IPS DF 19.7 (cell line): ENCODE results near the gene AMZ1.

Experiments
- DNase-seq: peaks from one replicate; pipeline ENCODE4 v3.0.0-alpha.2; 2013; ENCODE audit warnings: low read depth, low spot score

AMZ1 gene

GRCh38 chr7:2651847-2652735 lies 35.9 kb upstream of the AMZ1 start:
- no peak for DNase-seq

GRCh38 chr7:2652736-2653060 lies 35.3 kb upstream of the AMZ1 start:
- DNase-seq: no peak

GRCh38 chr7:2654059-2654458 lies 33.9 kb upstream of the AMZ1 start:
- DNase-seq: no peak

- no peak for DNase-seq
These were observed 32.0 kb upstream of the AMZ1 start for GRCh38 chr7:2655870-2656614.

- no peak for DNase-seq
These were observed 30.8 kb upstream of the AMZ1 start for GRCh38 chr7:2657208-2657607.

- no peak for DNase-seq
These were observed 29.9 kb upstream of the AMZ1 start for GRCh38 chr7:2657920-2658671.

GRCh38 chr7:2658941-2659340 lies 29.1 kb upstream of the AMZ1 start:
- no peak for DNase-seq

GRCh38 chr7:2659556-2660358 lies 28.2 kb upstream of the AMZ1 start:
- no peak for DNase-seq

- no peak for DNase-seq
These were observed 27.5 kb upstream of the AMZ1 start for GRCh38 chr7:2660359-2661095.

- no peak for DNase-seq
These were observed 26.9 kb upstream of the AMZ1 start for GRCh38 chr7:2661096-2661449.

GRCh38 chr7:2661602-2662272 lies 26.3 kb upstream of the AMZ1 start:
- DNase-seq: no peak

GRCh38 chr7:2662273-2663120 lies 25.5 kb upstream of the AMZ1 start:
- no peak for DNase-seq

GRCh38 chr7:2663121-2663886 lies 24.7 kb upstream of the AMZ1 start:
- no peak for DNase-seq

GRCh38 chr7:2663960-2664359 lies 24.0 kb upstream of the AMZ1 start:
- no peak for DNase-seq

- no peak for DNase-seq
These were observed 22.6 kb upstream of the AMZ1 start for GRCh38 chr7:2665359-2665791.

GRCh38 chr7:2666155-2666554 lies 21.8 kb upstream of the AMZ1 start:
- no peak for DNase-seq

GRCh38 chr7:2666588-2667250 lies 21.3 kb upstream of the AMZ1 start:
- DNase-seq: no peak

- DNase-seq: no peak
These were observed 20.2 kb upstream of the AMZ1 start for GRCh38 chr7:2667843-2668242.
